GM12892 (cell line): ENCODE measurements around the gene KIRREL3.

Experiments
- POLR2A ChIP-seq: IDR thresholded peaks from 2 replicates; pipeline ENCODE4 v1.6.1; 2011; ENCODE audit warnings: low read depth, low read length, control low read depth
- POLR2AphosphoS5 ChIP-seq: IDR thresholded peaks from 2 replicates; pipeline ENCODE4 v1.6.1; 2011; ENCODE audit warnings: low read depth, low read length, control low read depth
- TAF1 ChIP-seq: IDR thresholded peaks from 2 replicates; pipeline ENCODE4 v1.6.1; 2011; ENCODE audit warnings: low read depth, mild to moderate bottlenecking, control low read depth, low read length, borderline replicate concordance

GRCh38 chr11:126492331-126493082, 508.1 kb downstream of the KIRREL3 start:
- TF ChIP-seq POLR2A: no peak
- TF ChIP-seq POLR2AphosphoS5: no peak
- no peak for TF ChIP-seq TAF1
